ENCODE data around the gene ZBTB7C. TPM values are rescaled to one million over a fixed set of nuclear protein-coding genes. Genes with fewer than 3 reads are reported as not detected.

ZBTB7C gene
- total RNA-seq, 4 donors from 2014 or later, result 26.0 to 50.6 (median 46.2) TPM

GRCh38 chr18:48254077-48254602 lies 155.0 kb downstream of the ZBTB7C start:
- 91% methylated on average over 10 of the region's 10 CpGs for WGBS
- Histone ChIP-seq H3K36me3 (no peaks in the 10 kb centered on the region), H3K4me1 (no peaks in the 10 kb centered on the region), H3K27ac (no peak overlapping the region), H3K9me3 (no peaks in the 10 kb centered on the region), H3K4me3 (no peak overlapping the region), H3K27me3 (no peaks in the 10 kb centered on the region)
- no peak for DNase-seq (ENCODE audit: low spot score in 2 of 2)
- no peak for TF ChIP-seq POLR2AphosphoS5 (IDR thresholded peaks at IDR 0.05)
- no peak for TF ChIP-seq CTCF (IDR thresholded peaks at IDR 0.05)
- no peak for TF ChIP-seq EP300 (IDR thresholded peaks at IDR 0.05)
- TF ChIP-seq POLR2A (IDR thresholded peaks at IDR 0.05), result no peak

GRCh38 chr18:48252525-48252924 lies 156.7 kb downstream of the ZBTB7C start:
- H3K27ac ChIP-seq, result no peak overlapping the region
- 87% methylated on average over 3 of the region's 3 CpGs for WGBS
- H3K27me3 ChIP-seq, result no peaks in the 10 kb centered on the region
- no peaks in the 10 kb centered on the region for H3K9me3 ChIP-seq
- H3K36me3 ChIP-seq, result no peaks in the 10 kb centered on the region
- no peak overlapping the region for H3K4me3 ChIP-seq
- H3K4me1 ChIP-seq, result no peaks in the 10 kb centered on the region
- TF ChIP-seq POLR2AphosphoS5 (IDR thresholded peaks at IDR 0.05), result no peak
- no peak for TF ChIP-seq POLR2A (IDR thresholded peaks at IDR 0.05)
- no peak for TF ChIP-seq EP300 (IDR thresholded peaks at IDR 0.05)
- no peak for TF ChIP-seq CTCF (IDR thresholded peaks at IDR 0.05)
- no peak for DNase-seq (ENCODE audit: low spot score in 2 of 2)

GRCh38 chr18:48250918-48251317 lies 158.3 kb downstream of the ZBTB7C start:
- Histone ChIP-seq H3K4me3 (no peak overlapping the region), H3K27ac (no peak overlapping the region), H3K36me3 (no peaks in the 10 kb centered on the region), H3K9me3 (no peaks in the 10 kb centered on the region), H3K4me1 (no peaks in the 10 kb centered on the region), H3K27me3 (no peaks in the 10 kb centered on the region)
- TF ChIP-seq POLR2A (IDR thresholded peaks at IDR 0.05) (no peak), CTCF (IDR thresholded peaks at IDR 0.05) (no peak), EP300 (IDR thresholded peaks at IDR 0.05) (no peak)
- WGBS, result 73% methylated on average over 3 of the region's 3 CpGs
- DNase-seq (ENCODE audit: low spot score in 2 of 2), result no peak

- no peak for DNase-seq (ENCODE audit: low spot score in 2 of 2)
- H3K36me3 ChIP-seq, result no peaks in the 10 kb centered on the region
- H3K27ac ChIP-seq, result no peak overlapping the region
- H3K4me3 ChIP-seq, result no peak overlapping the region
- H3K4me1 ChIP-seq, result no peaks in the 10 kb centered on the region
- TF ChIP-seq POLR2A (IDR thresholded peaks at IDR 0.05), result no peak
- TF ChIP-seq EP300 (IDR thresholded peaks at IDR 0.05), result no peak
- TF ChIP-seq CTCF (IDR thresholded peaks at IDR 0.05), result no peak
- TF ChIP-seq POLR2AphosphoS5 (IDR thresholded peaks at IDR 0.05), result no peak
- no peaks in the 10 kb centered on the region for H3K9me3 ChIP-seq
- H3K27me3 ChIP-seq, result no peaks in the 10 kb centered on the region
- WGBS, result 91% methylated on average over 1 of the region's 1 CpG
These were observed 158.7 kb downstream of the ZBTB7C start for GRCh38 chr18:48250362-48250907.

- TF ChIP-seq EP300 (IDR thresholded peaks at IDR 0.05), result no peak
- TF ChIP-seq POLR2A (IDR thresholded peaks at IDR 0.05), result no peak
- no peak for TF ChIP-seq CTCF (IDR thresholded peaks at IDR 0.05)
- no peak for TF ChIP-seq POLR2AphosphoS5 (IDR thresholded peaks at IDR 0.05)
- no peaks in the 10 kb centered on the region for H3K9me3 ChIP-seq
- WGBS, result 89% methylated on average over 5 of the region's 5 CpGs
- no peaks in the 10 kb centered on the region for H3K36me3 ChIP-seq
- H3K4me3 ChIP-seq, result no peak overlapping the region
- no peak for DNase-seq (ENCODE audit: low spot score in 2 of 2)
- no peaks in the 10 kb centered on the region for H3K4me1 ChIP-seq
- no peaks in the 10 kb centered on the region for H3K27me3 ChIP-seq
- H3K27ac ChIP-seq, result no peak overlapping the region
These were observed 159.3 kb downstream of the ZBTB7C start for GRCh38 chr18:48249854-48250253.
